ENCODE results near the gene CDRT4. TPM values are rescaled to one million over a fixed set of nuclear protein-coding genes. Genes with fewer than 3 reads are reported as not detected.

The CDRT4 gene
- total and polyA plus RNA-seq, 2 experiments from 2014 or later: 6.5 to 13.0 TPM

DNA sequence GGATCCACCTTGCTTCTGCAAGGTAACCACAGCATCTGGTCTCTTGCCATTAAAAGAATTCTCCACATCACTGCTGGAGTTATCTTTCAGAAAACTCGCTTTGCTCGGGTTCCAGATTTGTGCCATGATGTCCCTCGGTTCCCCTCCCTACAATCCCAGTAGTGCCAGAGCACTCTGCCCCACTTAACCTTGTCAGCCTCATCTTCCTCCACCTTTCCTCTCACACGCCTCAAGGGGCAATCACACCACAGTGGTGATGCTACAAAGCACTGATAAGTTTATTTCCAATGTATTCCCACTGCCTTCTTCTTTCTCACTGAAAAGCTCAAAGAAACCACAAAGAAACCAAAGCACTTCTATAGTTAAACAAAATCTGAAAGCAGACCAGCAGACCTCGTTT, 11.4 kb upstream of the CDRT4 start (continued):
- TF ChIP-seq, protein P1, sequence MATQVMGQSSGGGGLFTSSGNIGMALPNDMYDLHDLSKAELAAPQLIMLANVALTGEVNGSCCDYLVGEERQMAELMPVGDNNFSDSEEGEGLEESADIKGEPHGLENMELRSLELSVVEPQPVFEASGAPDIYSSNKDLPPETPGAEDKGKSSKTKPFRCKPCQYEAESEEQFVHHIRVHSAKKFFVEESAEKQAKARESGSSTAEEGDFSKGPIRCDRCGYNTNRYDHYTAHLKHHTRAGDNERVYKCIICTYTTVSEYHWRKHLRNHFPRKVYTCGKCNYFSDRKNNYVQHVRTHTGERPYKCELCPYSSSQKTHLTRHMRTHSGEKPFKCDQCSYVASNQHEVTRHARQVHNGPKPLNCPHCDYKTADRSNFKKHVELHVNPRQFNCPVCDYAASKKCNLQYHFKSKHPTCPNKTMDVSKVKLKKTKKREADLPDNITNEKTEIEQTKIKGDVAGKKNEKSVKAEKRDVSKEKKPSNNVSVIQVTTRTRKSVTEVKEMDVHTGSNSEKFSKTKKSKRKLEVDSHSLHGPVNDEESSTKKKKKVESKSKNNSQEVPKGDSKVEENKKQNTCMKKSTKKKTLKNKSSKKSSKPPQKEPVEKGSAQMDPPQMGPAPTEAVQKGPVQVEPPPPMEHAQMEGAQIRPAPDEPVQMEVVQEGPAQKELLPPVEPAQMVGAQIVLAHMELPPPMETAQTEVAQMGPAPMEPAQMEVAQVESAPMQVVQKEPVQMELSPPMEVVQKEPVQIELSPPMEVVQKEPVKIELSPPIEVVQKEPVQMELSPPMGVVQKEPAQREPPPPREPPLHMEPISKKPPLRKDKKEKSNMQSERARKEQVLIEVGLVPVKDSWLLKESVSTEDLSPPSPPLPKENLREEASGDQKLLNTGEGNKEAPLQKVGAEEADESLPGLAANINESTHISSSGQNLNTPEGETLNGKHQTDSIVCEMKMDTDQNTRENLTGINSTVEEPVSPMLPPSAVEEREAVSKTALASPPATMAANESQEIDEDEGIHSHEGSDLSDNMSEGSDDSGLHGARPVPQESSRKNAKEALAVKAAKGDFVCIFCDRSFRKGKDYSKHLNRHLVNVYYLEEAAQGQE (IDR thresholded peaks at IDR 0.05; ENCODE audit: unreplicated experiment): no peak

DNA sequence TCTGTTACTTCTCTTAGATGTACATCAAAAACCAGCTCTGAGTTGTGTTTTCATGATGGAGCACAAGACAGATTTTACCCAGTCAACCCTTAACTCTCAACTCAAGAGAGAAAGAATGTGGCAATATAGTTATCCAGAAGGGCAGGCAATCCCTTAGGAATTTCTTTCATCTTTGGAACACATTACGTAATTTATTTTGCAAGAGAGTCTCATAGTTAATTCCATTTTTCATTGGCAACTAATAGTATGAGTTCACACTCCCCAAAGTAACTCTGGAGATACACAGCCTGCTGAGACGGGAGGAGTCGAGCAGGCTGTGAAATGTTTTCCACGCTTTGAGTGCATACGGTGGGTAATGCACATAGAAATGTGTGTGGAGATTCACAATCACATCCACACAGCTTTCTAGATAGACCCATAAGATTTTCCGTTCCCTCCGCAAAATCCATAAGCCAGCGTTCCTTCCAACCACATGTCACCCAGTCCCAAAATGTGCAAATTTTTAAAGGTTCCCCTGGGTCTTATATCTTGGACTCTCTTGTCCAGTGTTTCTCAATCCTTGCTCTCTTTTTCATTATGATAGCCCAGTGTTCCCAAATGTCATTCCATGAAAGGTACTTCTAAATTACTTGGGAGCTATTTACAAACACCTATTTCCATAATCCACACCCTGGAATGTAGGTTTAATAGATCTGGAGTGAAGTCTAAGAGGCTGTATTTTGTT, 8.4 kb upstream of the CDRT4 start:
- H3K36me3 Mint-ChIP-seq (ENCODE audit: low read depth): peaks cover 3% of the 10 kb centered on the region; the same call in 1 of the 3 replicates
- H4K20me1 ChIP-seq (replicated peaks; ENCODE audit: insufficient read depth): no peaks in the 10 kb centered on the region
- no peak overlapping the region for H3K4me2 ChIP-seq
- H3K36me3 ChIP-seq (ENCODE audit: insufficient read depth): no peaks in the 10 kb centered on the region
- H3K27ac ChIP-seq (ENCODE audit: low read depth): no peak overlapping the region
- no peak overlapping the region for H2AFZ ChIP-seq
- no peak for ATAC-seq
- H3K9me2 ChIP-seq (ENCODE audit: insufficient read depth): no peaks in the 10 kb centered on the region
- no peak overlapping the region for H3K27ac Mint-ChIP-seq
- H3K4me1 Mint-ChIP-seq: peaks cover 8% of the 10 kb centered on the region
- no peaks in the 10 kb centered on the region for H3K79me2 ChIP-seq (replicated peaks; ENCODE audit: insufficient read depth)
- no peaks in the 10 kb centered on the region for H3F3A ChIP-seq (replicated peaks; ENCODE audit: low read depth)
- H3K27me3 Mint-ChIP-seq (ENCODE audit: insufficient read depth, low read depth, poor library complexity): peaks cover 2% of the 10 kb centered on the region
- H3K4me3 Mint-ChIP-seq: no peak overlapping the region
- no peaks in the 10 kb centered on the region for H3K9me3 Mint-ChIP-seq
- H3K4me1 ChIP-seq (ENCODE audit: insufficient read depth): peaks cover 9% of the 10 kb centered on the region
- no peak for DNase-seq (ENCODE audit: low spot score)
- no peak overlapping the region for H3K4me3 ChIP-seq
- H3K27me3 ChIP-seq (ENCODE audit: insufficient read depth): no peaks in the 10 kb centered on the region
- no peak for TF ChIP-seq NANOG (IDR thresholded peaks at IDR 0.05; ENCODE audit: borderline replicate concordance)
- TF ChIP-seq, protein P1 (IDR thresholded peaks at IDR 0.05; ENCODE audit: unreplicated experiment): no peak
- TF ChIP-seq JUNB (IDR thresholded peaks at IDR 0.05; ENCODE audit: unreplicated experiment): no peak
- no peak for TF ChIP-seq EZH2 (IDR thresholded peaks at IDR 0.05; ENCODE audit: low read depth, unreplicated experiment)
- TF ChIP-seq STAT1 (IDR thresholded peaks at IDR 0.05; ENCODE audit: unreplicated experiment): no peak
- no peak for TF ChIP-seq ZNF331 (CRISPR knock-in tag; IDR thresholded peaks at IDR 0.05; ENCODE audit: low read depth)
- TF ChIP-seq, protein P2, sequence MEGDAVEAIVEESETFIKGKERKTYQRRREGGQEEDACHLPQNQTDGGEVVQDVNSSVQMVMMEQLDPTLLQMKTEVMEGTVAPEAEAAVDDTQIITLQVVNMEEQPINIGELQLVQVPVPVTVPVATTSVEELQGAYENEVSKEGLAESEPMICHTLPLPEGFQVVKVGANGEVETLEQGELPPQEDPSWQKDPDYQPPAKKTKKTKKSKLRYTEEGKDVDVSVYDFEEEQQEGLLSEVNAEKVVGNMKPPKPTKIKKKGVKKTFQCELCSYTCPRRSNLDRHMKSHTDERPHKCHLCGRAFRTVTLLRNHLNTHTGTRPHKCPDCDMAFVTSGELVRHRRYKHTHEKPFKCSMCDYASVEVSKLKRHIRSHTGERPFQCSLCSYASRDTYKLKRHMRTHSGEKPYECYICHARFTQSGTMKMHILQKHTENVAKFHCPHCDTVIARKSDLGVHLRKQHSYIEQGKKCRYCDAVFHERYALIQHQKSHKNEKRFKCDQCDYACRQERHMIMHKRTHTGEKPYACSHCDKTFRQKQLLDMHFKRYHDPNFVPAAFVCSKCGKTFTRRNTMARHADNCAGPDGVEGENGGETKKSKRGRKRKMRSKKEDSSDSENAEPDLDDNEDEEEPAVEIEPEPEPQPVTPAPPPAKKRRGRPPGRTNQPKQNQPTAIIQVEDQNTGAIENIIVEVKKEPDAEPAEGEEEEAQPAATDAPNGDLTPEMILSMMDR (conservative IDR thresholded peaks at IDR 0.05; ENCODE audit: low read depth in 2 of 2): no peak
- no peak for TF ChIP-seq ZNF114 (CRISPR knock-in tag; IDR thresholded peaks at IDR 0.05)
- no peak for TF ChIP-seq CREB1 (CRISPR knock-in tag; IDR thresholded peaks at IDR 0.05; ENCODE audit: low read depth)
- TF ChIP-seq, protein P3, sequence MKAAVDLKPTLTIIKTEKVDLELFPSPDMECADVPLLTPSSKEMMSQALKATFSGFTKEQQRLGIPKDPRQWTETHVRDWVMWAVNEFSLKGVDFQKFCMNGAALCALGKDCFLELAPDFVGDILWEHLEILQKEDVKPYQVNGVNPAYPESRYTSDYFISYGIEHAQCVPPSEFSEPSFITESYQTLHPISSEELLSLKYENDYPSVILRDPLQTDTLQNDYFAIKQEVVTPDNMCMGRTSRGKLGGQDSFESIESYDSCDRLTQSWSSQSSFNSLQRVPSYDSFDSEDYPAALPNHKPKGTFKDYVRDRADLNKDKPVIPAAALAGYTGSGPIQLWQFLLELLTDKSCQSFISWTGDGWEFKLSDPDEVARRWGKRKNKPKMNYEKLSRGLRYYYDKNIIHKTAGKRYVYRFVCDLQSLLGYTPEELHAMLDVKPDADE (IDR thresholded peaks at IDR 0.05): no peak

Measured in GM23338 (cell line).